Nephron progenitor cell (in vitro differentiated cells): ENCODE measurements around the gene CCNT2.
"Not testable (repeated sequence)": the region's sequence is repeated elsewhere in the genome, so short reads cannot be mapped to it uniquely, and the experiment has no call there.

ENCODE experiments used
- DNase-seq: peaks from one replicate; pipeline ENCODE4 v3.0.0; 2021
- H3K27ac Mint-ChIP-seq: 2 replicates; pipeline ENCODE4 v1.8.0; 2021; ENCODE audit warnings: mild to moderate bottlenecking, moderate library complexity, mixed read lengths
- H3K27me3 Mint-ChIP-seq: 2 replicates; pipeline ENCODE4 v1.8.0; 2021; ENCODE audit warnings: mild to moderate bottlenecking, low read depth, mixed read lengths; ENCODE audit not compliant: poor library complexity
- H3K36me3 Mint-ChIP-seq: 2 replicates; pipeline ENCODE4 v1.8.0; 2021; ENCODE audit warnings: low read depth, mixed read lengths
- H3K4me1 Mint-ChIP-seq: 2 replicates; pipeline ENCODE4 v1.8.0; 2021; ENCODE audit warnings: mixed read lengths
- H3K4me3 Mint-ChIP-seq: 2 replicates; pipeline ENCODE4 v1.8.0; 2021; ENCODE audit warnings: mild to moderate bottlenecking, moderate library complexity, mixed read lengths
- H3K9me3 Mint-ChIP-seq: 2 replicates; pipeline ENCODE4 v1.8.0; 2021; ENCODE audit warnings: mild to moderate bottlenecking, moderate library complexity, mixed read lengths
- TF ChIP-seq, protein P1 (sequence below): fragments of 200-600 bp; sonication (generic); IDR thresholded peaks from 2 replicates; pipeline ENCODE4 v1.5.0; 2021; ENCODE audit warnings: antibody characterized with exemption

CCNT2 gene

GRCh38 chr2:134952608-134953007 is 34.0 kb downstream of the CCNT2 start:
- DNase-seq = no peak
- H3K36me3 Mint-ChIP-seq = peaks cover 65% of the 10 kb centered on the region
- H3K9me3 Mint-ChIP-seq = no peaks in the 10 kb centered on the region
- H3K27me3 Mint-ChIP-seq = no peaks in the 10 kb centered on the region
- TF ChIP-seq, protein P1, sequence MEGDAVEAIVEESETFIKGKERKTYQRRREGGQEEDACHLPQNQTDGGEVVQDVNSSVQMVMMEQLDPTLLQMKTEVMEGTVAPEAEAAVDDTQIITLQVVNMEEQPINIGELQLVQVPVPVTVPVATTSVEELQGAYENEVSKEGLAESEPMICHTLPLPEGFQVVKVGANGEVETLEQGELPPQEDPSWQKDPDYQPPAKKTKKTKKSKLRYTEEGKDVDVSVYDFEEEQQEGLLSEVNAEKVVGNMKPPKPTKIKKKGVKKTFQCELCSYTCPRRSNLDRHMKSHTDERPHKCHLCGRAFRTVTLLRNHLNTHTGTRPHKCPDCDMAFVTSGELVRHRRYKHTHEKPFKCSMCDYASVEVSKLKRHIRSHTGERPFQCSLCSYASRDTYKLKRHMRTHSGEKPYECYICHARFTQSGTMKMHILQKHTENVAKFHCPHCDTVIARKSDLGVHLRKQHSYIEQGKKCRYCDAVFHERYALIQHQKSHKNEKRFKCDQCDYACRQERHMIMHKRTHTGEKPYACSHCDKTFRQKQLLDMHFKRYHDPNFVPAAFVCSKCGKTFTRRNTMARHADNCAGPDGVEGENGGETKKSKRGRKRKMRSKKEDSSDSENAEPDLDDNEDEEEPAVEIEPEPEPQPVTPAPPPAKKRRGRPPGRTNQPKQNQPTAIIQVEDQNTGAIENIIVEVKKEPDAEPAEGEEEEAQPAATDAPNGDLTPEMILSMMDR = no peak
- no peak overlapping the region for H3K4me3 Mint-ChIP-seq
- H3K4me1 Mint-ChIP-seq = no peaks in the 10 kb centered on the region
- no peak overlapping the region for H3K27ac Mint-ChIP-seq

DNA sequence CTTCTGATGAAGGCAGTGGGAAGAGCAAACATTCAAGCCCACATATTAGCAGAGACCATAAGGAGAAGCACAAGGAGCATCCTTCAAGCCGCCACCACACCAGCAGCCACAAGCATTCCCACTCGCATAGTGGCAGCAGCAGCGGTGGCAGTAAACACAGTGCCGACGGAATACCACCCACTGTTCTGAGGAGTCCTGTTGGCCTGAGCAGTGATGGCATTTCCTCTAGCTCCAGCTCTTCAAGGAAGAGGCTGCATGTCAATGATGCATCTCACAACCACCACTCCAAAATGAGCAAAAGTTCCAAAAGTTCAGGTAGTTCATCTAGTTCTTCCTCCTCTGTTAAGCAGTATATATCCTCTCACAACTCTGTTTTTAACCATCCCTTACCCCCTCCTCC is 35.4 kb downstream of the CCNT2 start:
- Mint-ChIP-seq H3K27me3 (no peaks in the 10 kb centered on the region), H3K9me3 (no peaks in the 10 kb centered on the region), H3K4me1 (no peaks in the 10 kb centered on the region), H3K36me3 (peaks cover 51% of the 10 kb centered on the region), H3K27ac (no peak overlapping the region), H3K4me3 (no peak overlapping the region)
- TF ChIP-seq, protein P1 = no peak
- DNase-seq = no peak

- Mint-ChIP-seq H3K27me3 (no peaks in the 10 kb centered on the region), H3K4me1 (no peaks in the 10 kb centered on the region), H3K36me3 (peaks cover 37% of the 10 kb centered on the region), H3K4me3 (no peak overlapping the region), H3K27ac (no peak overlapping the region), H3K9me3 (no peaks in the 10 kb centered on the region)
- no peak for DNase-seq
- TF ChIP-seq, protein P1 = no peak
These were observed 37.1 kb downstream of the CCNT2 start for GRCh38 chr2:134955744-134956143.

DNA sequence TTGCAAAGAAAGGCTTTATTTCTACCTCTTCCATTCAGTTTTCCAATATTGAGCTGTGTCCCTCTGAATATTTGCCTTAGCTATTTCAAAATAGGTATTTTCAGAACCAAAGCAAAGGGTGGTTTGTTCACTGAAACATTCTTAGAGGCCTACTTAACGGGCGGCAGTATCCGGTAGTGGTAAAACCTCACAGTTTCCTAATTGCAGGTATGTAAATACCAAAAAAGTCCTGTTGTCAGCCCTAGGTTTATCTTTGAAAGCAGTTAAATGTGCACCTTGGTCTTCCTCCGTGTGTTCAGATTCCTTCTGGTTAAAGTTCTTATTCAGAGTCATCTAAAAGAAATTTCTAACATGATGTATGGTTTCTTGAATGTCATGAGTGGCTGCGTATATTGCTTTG is 38.9 kb downstream of the CCNT2 start:
- H3K27ac Mint-ChIP-seq = no peak overlapping the region
- no peaks in the 10 kb centered on the region for H3K4me1 Mint-ChIP-seq
- no peaks in the 10 kb centered on the region for H3K9me3 Mint-ChIP-seq
- H3K4me3 Mint-ChIP-seq = no peak overlapping the region
- no peaks in the 10 kb centered on the region for H3K27me3 Mint-ChIP-seq
- H3K36me3 Mint-ChIP-seq = peaks cover 27% of the 10 kb centered on the region
- no peak for DNase-seq
- TF ChIP-seq, protein P1 = no peak

DNA sequence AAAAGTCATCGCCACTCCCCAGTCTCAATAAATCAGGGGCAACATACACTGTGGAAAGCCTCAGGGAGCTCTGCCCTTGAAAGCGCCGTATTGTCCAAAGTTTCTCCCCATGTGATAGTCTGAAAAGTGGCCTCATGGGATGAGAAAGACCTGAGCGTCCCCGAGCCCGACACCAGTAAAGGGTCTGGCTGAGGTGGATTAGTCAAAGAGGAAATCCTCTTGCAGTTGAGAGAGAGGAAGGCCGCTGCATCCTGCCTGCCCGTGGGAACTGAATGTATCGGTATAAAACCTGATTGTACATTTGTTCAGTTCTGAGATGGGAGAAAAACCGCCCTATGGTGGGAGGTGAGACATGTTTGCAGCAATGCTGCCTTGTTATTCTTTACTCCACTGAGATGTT is 48.5 kb downstream of the CCNT2 start:
- not testable (repeated sequence) for H3K36me3 Mint-ChIP-seq, H3K27ac Mint-ChIP-seq, DNase-seq, H3K4me3 Mint-ChIP-seq, H3K4me1 Mint-ChIP-seq, H3K27me3 Mint-ChIP-seq
- H3K9me3 Mint-ChIP-seq = peaks cover 37% of the 10 kb centered on the region

- TF ChIP-seq, protein P1 = no peak
- H3K4me1 Mint-ChIP-seq = no peaks in the 10 kb centered on the region
- peaks cover 9% of the 10 kb centered on the region for H3K36me3 Mint-ChIP-seq
- no peak for DNase-seq
- peaks cover 27% of the 10 kb centered on the region for H3K27me3 Mint-ChIP-seq
- no peak overlapping the region for H3K27ac Mint-ChIP-seq
- no peak overlapping the region for H3K4me3 Mint-ChIP-seq
- H3K9me3 Mint-ChIP-seq = peaks cover 55% of the 10 kb centered on the region
These were observed 54.9 kb downstream of the CCNT2 start for GRCh38 chr2:134973241-134974138.
